Chondrocyte (in vitro differentiated cells): ENCODE data around the gene ZNF629. TPM values are rescaled to one million over a fixed set of nuclear protein-coding genes. Genes with fewer than 3 reads are reported as not detected.

Experiments
- DNase-seq: peaks from one replicate; pipeline ENCODE4 v3.0.0; 2021; ENCODE audit warnings: mixed read lengths, low spot score
- H3K27ac Mint-ChIP-seq: one replicate; pipeline ENCODE4 v1.8.0; 2021; ENCODE audit warnings: mild to moderate bottlenecking, moderate library complexity, mixed read lengths; ENCODE audit not compliant: unreplicated experiment
- H3K27me3 Mint-ChIP-seq: 2 replicates; pipeline ENCODE4 v1.8.0; 2021; ENCODE audit warnings: low read depth, mixed read lengths
- H3K36me3 Mint-ChIP-seq: 2 replicates; pipeline ENCODE4 v1.8.0; 2021; ENCODE audit warnings: low read depth, mixed read lengths
- H3K4me1 Mint-ChIP-seq: 2 replicates; pipeline ENCODE4 v1.8.0; 2021; ENCODE audit warnings: low read depth, mild to moderate bottlenecking, mixed read lengths
- H3K4me3 Mint-ChIP-seq: one replicate; pipeline ENCODE4 v1.8.0; 2021; ENCODE audit warnings: mild to moderate bottlenecking, moderate library complexity, mixed read lengths; ENCODE audit not compliant: unreplicated experiment
- H3K9me3 Mint-ChIP-seq: 2 replicates; pipeline ENCODE4 v1.8.0; 2021; ENCODE audit warnings: low read depth, mixed read lengths
- total RNA-seq: library from RNA; stranded (reverse); gene quantifications from 3 replicates; pipeline ENCODE4 v1.2.1, GENCODE V29; 2021
- TF ChIP-seq, protein P1 (sequence below): fragments of 200-600 bp; sonication (generic); IDR thresholded peaks from 2 replicates; pipeline ENCODE4 v1.5.0; 2021; ENCODE audit warnings: antibody characterized with exemption, mild to moderate bottlenecking, moderate library complexity

Gene ZNF629
- total RNA-seq, 1 donor from 2014 or later: 18.9 TPM

DNA sequence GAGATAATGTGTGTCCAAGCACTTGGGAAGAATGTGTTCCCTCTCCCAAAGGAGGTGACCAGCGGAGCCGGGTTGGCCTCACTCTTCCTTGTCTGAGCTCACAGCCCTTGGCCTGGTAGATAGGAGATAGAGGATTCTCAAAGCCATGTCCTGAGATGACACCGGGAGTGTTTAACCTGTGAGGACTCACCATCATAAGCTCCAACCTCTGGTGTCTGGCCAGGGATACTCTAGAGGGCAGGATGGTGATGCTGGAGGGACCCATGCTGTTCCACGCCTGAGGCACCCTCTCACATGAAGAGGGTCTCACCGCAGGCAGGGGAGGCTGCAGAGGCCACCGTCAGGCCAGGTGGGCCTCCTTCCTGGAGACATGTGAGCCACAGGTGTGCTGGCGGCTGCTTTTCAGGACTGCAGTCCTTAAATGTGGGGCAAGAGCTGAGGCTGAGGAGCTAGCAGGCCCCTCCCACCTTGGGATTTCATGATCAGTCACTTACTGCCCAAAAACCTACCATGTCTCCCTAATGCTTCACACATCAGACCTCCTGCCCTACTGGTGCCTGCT is 6.6 kb upstream of the ZNF629 start:
- Mint-ChIP-seq H3K27ac (no peak overlapping the region), H3K4me3 (no peak overlapping the region), H3K9me3 (no peaks in the 10 kb centered on the region), H3K27me3 (no peaks in the 10 kb centered on the region), H3K4me1 (no peaks in the 10 kb centered on the region), H3K36me3 (no peaks in the 10 kb centered on the region)
- DNase-seq: no peak
- TF ChIP-seq, protein P1, sequence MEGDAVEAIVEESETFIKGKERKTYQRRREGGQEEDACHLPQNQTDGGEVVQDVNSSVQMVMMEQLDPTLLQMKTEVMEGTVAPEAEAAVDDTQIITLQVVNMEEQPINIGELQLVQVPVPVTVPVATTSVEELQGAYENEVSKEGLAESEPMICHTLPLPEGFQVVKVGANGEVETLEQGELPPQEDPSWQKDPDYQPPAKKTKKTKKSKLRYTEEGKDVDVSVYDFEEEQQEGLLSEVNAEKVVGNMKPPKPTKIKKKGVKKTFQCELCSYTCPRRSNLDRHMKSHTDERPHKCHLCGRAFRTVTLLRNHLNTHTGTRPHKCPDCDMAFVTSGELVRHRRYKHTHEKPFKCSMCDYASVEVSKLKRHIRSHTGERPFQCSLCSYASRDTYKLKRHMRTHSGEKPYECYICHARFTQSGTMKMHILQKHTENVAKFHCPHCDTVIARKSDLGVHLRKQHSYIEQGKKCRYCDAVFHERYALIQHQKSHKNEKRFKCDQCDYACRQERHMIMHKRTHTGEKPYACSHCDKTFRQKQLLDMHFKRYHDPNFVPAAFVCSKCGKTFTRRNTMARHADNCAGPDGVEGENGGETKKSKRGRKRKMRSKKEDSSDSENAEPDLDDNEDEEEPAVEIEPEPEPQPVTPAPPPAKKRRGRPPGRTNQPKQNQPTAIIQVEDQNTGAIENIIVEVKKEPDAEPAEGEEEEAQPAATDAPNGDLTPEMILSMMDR: no peak

DNA sequence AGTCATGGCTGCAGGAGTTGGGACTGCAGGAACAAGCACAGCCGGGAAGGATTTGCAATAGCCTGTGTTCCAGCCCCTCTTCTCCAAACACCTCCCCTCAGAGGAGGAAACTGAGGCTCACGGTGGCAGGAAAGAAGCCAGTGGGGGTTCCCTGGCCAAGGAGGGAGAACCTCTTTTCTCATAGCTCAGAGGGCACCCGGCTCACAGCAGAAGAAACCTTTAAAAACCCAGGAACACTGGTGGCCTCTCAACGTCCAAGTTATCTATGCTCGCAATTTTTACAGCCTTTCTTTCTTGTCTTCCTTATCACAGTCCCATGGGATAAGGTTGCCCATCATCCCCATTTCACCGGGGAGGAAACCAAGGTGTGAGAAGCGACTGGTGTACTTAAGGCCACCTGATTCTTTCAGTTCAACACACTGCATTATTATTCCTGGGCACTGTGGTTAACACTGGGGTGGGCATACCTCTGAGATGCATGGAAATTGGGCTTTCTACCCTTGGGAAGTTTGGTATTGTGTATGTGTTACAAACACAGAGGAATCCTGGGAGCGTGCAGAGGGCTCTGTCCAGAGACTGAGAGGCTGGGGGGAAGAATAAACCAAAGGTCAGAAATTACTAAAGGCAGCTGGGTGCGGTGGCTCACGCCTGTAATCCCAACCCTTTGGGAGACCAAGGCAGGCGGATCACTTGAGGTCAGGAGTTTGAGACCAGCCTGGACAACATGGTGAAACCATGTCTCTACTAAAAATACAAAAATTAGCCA is 791 bp upstream of the ZNF629 start:
- H3K4me1 Mint-ChIP-seq: peaks cover 23% of the 10 kb centered on the region
- DNase-seq: no peak
- H3K36me3 Mint-ChIP-seq: peaks cover 8% of the 10 kb centered on the region
- H3K27ac Mint-ChIP-seq: peak overlapping the region; percentile 89
- H3K4me3 Mint-ChIP-seq: peak overlapping the region; percentile 86
- H3K9me3 Mint-ChIP-seq: no peaks in the 10 kb centered on the region
- TF ChIP-seq, protein P1: no peak
- H3K27me3 Mint-ChIP-seq: no peaks in the 10 kb centered on the region

DNA sequence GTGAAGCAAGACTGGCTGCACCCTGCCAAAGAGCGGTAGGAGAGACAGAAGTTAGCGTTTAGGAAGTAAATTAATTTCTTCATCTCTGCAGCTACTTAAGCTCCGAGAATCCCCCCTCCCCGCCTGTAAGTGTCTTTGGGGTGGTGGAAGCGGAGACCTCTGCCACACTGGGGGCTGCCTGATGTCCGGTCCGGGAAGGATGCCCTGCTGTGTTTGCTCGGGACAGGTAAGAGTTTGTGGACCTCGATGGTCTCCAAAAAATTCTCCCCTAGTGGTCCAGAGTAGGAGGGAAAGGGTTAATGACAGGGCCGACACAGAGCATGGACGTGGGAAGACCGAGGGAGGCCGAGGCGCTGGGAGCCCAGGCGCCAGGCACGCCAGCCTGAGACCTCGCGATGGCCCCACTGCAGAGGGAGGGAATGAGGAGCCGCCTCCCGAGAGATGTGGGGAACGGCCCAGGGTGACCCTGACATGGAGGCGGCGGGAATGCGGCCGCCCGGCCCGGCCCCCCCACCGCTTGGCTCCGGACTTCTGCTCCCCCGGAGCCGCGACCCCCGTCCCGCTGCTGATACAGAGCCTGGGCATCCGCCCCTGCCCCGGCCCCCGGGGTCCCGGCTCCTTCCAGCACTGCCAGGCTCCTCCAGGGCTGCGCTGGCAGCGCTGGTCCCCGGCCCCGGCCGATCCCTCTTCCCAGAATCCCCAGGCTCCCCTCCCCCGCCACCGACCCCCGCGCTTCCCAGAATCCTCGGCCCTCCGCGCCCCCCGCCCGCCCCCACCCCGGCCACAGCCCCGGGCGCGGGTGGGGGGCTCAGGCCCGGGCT is 680 bp downstream of the ZNF629 start:
- TF ChIP-seq, protein P1: no peak
- peak overlapping the region; percentile 85 for H3K27ac Mint-ChIP-seq
- DNase-seq: no peak
- peaks cover 11% of the 10 kb centered on the region for H3K36me3 Mint-ChIP-seq
- peaks cover 23% of the 10 kb centered on the region for H3K4me1 Mint-ChIP-seq
- no peaks in the 10 kb centered on the region for H3K27me3 Mint-ChIP-seq
- peak overlapping the region; percentile 86 for H3K4me3 Mint-ChIP-seq
- H3K9me3 Mint-ChIP-seq: no peaks in the 10 kb centered on the region

DNA sequence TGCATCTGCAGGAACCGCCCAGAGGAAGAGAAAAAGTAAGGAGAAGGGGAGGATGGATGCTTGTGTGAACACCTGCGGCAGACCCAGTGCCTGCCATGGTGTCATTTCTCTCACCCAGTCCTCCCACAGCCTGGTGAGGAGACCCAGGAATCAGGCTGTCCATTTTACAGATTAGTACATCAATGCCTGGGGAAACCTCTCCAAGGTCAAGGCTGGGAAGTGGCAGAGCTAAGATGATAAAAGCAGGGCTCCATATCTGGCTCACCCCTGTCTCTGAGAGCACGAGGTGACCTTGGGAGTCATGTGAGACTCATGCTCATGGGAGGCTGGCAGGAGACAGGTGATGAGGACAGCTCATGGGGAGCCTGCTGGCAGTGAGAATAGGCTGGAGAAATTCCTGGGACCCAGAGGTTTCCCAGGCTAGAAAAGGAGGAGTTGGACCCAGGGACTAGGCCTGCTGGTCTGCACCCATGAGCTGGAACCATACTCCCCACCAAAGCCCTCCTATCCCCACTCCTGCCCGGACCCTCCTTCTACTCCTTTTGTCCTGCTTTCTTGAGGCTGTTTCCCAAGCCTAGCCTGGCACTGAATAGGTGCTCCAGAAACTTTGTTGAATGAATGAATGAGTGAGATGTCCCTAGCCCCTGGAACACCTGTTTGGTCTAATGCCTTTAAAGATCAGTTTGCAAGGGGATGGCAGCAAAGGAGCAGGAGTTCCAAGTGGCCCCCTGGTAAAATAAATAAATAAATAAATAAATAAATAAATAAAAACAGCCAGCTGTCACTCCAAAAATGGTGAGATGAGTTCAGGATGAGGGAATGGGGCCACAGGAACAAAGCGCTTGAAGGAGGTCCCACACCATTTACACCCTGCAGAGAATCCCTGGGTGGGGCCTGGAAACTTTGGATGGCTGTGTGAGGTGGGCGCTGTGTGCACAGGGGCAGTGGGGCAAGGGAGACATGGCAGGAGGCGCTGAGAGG is 1.6 kb downstream of the ZNF629 start:
- TF ChIP-seq, protein P1: no peak
- peak overlapping the region; percentile 86 for H3K4me3 Mint-ChIP-seq
- no peak for DNase-seq
- H3K36me3 Mint-ChIP-seq: peaks cover 13% of the 10 kb centered on the region
- peak overlapping the region; percentile 85 for H3K27ac Mint-ChIP-seq
- H3K27me3 Mint-ChIP-seq: no peaks in the 10 kb centered on the region
- no peaks in the 10 kb centered on the region for H3K9me3 Mint-ChIP-seq
- H3K4me1 Mint-ChIP-seq: peaks cover 23% of the 10 kb centered on the region
